ENCODE measurements around the gene VWA5B1.

The VWA5B1 gene

DNA sequence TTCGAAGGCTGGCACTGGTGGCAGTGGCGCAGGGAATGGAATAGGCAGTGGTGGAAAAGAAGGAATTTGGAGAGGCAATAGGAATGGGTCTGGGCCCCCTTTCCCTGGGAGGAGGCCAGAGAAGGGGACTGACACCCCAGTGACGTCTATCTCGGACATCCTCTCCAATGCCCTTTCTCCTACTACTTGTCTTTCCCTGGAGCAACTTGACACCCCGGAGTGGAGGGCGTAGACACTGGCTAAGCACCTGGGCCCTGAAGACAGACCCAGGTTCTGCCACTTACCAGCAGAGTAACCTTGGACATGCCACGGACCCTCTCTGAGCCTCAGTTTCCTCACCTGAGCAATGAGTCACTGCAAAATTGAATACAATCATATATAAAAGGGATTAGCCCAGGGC, 108.5 kb downstream of the VWA5B1 start:
- no peak for DNase-seq

DNA sequence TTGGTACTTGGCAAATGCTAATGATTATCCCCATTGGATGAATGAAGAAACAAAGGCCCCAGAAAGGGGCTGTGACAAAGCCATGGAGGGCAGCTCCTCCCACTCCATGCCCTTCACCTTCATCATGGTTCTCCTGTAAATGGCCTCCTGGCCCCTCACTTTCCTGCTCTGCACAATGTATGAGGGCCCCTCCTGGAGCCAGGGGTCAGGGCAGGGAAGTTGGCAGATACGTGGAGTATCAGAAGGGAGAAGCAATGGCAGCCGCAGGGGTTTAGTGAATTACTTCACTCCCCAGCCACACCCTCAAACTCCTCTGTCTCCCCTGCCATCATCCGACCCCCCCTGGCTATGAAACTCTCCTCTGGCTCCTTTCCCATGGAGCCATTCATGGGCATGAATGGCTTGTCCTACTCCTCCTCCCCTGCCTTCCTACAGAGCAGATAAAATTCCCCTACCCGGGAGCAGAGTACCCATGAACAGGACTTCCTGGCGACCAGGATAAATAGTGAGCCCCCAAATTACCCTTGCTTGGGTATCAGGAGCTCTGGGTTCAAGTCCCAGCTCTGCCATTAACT, 109.0 kb downstream of the VWA5B1 start:
- no peak for DNase-seq

DNA sequence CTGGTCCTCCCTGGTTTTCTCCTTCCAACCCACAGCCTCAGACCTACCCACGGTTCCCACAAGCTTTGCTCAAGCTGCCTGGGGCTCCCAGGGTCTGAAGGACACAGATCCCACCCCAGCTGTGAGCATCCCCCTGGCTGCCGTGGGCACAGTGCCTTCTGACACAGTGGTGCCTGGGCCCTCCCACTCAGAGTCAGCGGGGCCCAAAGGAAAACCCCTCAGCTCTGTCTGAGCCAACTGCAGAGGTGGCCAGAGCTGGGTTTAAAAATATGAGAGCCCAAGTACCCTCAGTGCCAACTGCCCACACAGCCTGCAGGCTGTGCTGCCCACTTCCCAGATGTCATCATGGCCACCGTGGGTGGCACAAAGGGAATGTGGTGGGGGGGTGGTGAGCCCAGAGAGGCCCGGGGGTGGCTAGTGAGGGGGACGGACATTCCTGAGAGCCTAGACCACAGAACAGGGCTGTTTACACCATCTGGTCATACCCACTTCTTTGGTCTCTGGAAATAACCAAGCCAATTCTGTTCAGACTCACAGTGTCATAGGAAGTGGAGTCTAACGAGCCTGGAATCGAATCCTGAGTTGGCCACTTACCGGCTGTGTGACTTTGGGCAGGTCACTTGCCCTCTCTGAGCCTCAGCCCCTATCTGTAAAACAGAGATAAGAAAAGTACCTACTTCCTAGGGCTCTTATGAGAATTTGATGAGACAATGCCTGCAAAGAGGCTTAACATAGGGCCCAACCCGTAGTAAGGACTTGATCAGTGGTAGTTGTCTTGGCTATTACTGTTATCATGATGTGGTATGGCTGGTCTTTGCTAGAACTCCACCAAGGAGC, 109.9 kb downstream of the VWA5B1 start:
- DNase-seq: no peak

DNA sequence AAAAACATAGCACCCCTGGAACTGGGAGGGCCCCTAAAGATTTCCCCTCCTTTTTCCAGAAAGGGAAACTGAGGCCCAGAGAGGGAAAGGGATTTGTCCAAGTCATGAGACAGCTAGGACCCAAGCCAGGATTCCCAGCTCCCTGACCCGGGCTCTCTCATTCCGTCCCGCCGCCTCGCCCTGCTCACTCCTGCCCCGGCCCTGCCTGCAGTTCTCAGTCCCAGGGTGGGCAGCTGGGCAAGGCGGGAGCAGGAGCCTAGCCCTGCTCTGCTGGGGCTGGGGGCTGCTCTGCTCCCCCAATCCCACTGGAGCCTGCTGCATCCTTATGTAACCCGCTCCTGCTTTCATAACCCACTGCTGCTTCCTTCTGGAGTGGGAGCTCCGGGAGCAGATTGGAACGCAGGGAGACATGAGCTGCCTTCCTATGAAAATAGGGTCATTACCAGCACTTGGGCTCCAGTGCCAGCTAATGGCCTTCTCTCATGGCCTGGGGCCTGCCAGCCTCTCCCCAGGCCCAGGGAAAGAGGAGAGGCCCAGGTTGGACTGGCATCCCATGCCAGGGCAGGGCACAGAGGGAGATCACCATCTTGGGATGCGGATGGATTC, 110.8 kb downstream of the VWA5B1 start:
- no peak for DNase-seq

DNA sequence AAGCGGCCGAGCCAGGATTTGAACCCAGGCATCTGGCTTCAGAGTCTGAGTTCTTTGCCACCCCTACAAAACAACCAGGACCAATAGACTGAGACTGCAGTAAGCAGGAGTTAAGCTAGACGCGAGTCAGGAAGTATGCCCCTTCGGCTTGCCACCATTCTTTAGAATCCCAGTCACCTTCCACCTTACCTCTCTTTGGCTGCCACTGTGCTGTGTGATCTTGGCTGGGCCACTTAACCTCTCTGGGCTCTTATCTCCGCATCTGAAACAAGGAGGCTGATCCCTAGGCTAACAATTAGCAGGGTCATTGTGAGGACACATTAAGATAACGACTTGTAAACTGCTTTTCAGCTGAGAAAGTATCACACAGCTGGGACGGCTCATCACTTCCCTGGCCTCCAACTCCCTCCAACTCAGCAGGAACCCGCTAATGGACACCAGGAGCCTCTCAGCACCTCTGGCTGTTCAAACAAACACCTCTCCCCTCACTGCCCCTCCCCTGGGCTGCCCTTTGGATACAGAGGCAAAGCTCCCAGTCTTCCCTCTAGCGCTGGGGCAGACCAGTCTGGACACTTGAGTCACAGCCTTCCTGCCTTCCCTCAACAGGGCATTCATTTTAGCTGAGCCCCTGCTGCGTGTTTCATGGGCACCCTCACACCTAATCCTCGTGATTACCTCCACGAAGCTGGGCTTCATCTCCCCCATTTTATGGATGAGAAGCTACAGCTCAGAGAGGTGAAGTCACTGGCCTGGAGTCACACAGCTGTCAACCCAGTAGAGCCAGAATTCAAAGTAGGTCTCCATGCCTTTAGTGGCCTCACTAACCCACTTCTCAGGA, 112.1 kb downstream of the VWA5B1 start:
- no peak for DNase-seq

DNA sequence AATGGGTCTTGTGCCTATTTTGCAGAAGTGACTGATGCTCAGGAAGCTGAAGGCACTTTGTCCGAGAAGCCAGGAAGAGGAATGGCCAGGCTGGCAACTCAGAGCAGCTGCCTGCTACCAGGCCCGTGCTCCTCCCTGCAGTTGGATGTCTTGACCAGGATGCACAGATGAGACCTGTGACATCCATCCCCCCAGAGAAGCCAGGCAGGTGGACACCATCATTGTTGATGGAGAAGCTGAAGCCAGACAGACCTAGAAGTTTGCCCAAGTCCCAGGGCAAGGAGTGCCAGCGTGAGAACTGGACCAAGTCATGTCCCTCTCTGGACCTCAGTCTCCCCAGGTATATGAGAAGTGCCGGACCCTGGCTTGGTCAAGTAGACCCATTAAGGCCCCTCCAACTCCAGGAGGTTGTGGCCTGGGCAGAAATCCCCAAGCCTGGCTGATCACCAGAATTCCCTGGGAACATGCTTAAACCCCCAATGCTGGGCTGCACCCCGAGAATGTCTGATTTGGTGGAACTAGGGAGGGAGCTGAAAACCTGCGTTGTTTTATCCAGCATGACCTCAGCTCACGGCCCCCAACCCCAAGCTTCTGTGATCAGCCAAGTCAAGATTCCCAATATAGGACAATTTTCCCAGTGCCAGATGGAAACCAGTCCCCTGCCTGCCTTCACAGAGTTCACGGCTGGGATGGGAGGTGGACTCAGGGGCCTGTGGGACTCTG, 112.9 kb downstream of the VWA5B1 start:
- DNase-seq: no peak

DNA sequence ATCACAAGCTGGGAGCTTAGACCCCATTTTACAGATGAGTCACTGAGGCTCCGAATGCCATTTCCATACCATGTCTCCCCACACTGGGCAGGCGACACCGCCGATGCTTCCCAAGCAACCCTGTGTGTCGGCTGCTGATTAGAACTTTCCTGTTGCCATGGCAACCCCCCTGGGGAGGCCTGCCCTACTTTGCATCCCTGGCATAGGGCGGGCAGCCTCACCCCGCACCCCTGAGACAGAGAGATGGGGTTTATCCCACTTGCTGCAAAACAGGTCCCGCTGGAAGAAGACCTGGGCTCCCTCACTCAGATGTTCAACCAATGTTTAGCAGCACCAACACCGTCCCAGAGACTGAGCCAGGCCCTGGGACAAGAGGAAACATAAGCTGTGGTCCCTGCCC, 113.8 kb downstream of the VWA5B1 start:
- DNase-seq: no peak

Measured in DMS79 treated with DMSO at 0.1 percent for 48 hours (cell line).